Endodermal cell (in vitro differentiated cells): ENCODE results near the gene UBE2J1. TPM values are rescaled to one million over a fixed set of nuclear protein-coding genes. Genes with fewer than 3 reads are reported as not detected.
A peak's percentile ranks its signal among the peaks of the same experiment; 100 is the strongest.
"Not testable (repeated sequence)": the region's sequence is repeated elsewhere in the genome, so short reads cannot be mapped to it uniquely, and the experiment has no call there.

Source experiments
- DNase-seq: peaks from one replicate; pipeline ENCODE4 v3.0.0-alpha.2; 2017
- H3K27ac ChIP-seq: 2 replicates; pipeline ENCODE4 v1.5.1; 2013; ENCODE audit warnings: mild to moderate bottlenecking, low read depth, low read length, moderate library complexity
- H3K27me3 ChIP-seq: 2 replicates; pipeline ENCODE4 v1.6.1; 2013; ENCODE audit warnings: mild to moderate bottlenecking, low read length, moderate library complexity; ENCODE audit not compliant: insufficient read depth, control insufficient read depth, poor library complexity, severe bottlenecking
- H3K36me3 ChIP-seq: 2 replicates; pipeline ENCODE4 v1.7.0; 2013; ENCODE audit warnings: mild to moderate bottlenecking, low read length, moderate library complexity; ENCODE audit not compliant: control insufficient read depth, insufficient read depth
- H3K4me1 ChIP-seq: one replicate; pipeline ENCODE4 v1.7.0; 2013; ENCODE audit warnings: low read length; ENCODE audit not compliant: control insufficient read depth, insufficient read depth
- H3K4me3 ChIP-seq: 2 replicates; pipeline ENCODE4 v1.5.1; 2013; ENCODE audit warnings: mild to moderate bottlenecking, low read length, moderate library complexity
- H3K9ac ChIP-seq: 2 replicates; pipeline ENCODE4 v1.6.1; 2013; ENCODE audit warnings: mild to moderate bottlenecking, low read length, moderate library complexity; ENCODE audit not compliant: poor library complexity, severe bottlenecking; ENCODE audit errors: extremely low read depth
- H3K9me3 ChIP-seq: 2 replicates; pipeline ENCODE4 v1.6.1; 2013; ENCODE audit warnings: mild to moderate bottlenecking, low read length, moderate library complexity; ENCODE audit not compliant: control insufficient read depth
- H3K27ac Mint-ChIP-seq: 2 replicates; pipeline ENCODE4 v1.8.0; 2020; ENCODE audit warnings: mixed read lengths
- H3K27me3 Mint-ChIP-seq: 2 replicates; pipeline ENCODE4 v1.8.0; 2021; ENCODE audit warnings: mild to moderate bottlenecking, mixed read lengths; ENCODE audit not compliant: insufficient read depth
- H3K36me3 Mint-ChIP-seq: 2 replicates; pipeline ENCODE4 v1.8.0; 2020; ENCODE audit warnings: low read depth, mixed read lengths
- H3K4me1 Mint-ChIP-seq: 2 replicates; pipeline ENCODE4 v1.8.0; 2020; ENCODE audit warnings: mixed read lengths
- H3K4me3 Mint-ChIP-seq: 2 replicates; pipeline ENCODE4 v1.8.0; 2020; ENCODE audit warnings: mild to moderate bottlenecking, moderate library complexity, mixed read lengths
- H3K9me3 Mint-ChIP-seq: 2 replicates; pipeline ENCODE4 v1.8.0; 2020; ENCODE audit warnings: mild to moderate bottlenecking, mixed read lengths
- CTCF ChIP-seq: fragments of 200-600 bp; sonication (generic); conservative IDR thresholded peaks from 2 replicates; pipeline ENCODE4 v1.5.0; 2021; ENCODE audit warnings: antibody characterized with exemption, mild to moderate bottlenecking
- WGBS, 2 experiments: methylation state at CpG; one replicate each; pipeline versions ENCODE4 v1.1.5 to v1.1.7; 2013; ENCODE audit warnings: missing lambda C conversion rate in 2 of 2, mixed read lengths in 1 of 2; ENCODE audit not compliant: insufficient coverage in 1 of 2, insufficient read length in 1 of 2; 5-methylcytosine and 5-hydroxymethylcytosine counted together
- total RNA-seq, 2 donors: library from RNA; stranded (reverse); fragmentation: NEBNext Ultra II Directional in 1 of 2; extraction: Animal tissue kit (Norgen Biotek cat#: 25700) in 1 of 2; gene quantifications; 2 replicates in 1 of 2; 3 replicates in 1 of 2; pipeline ENCODE4 v1.2.1, GENCODE V29; 2021

Gene UBE2J1
- total RNA-seq, 2 donors from 2014 or later: 20.1 to 21.9 TPM

- Mint-ChIP-seq H3K27ac (no peak overlapping the region), H3K27me3 (peaks cover 5% of the 10 kb centered on the region), H3K9me3 (no peaks in the 10 kb centered on the region), H3K36me3 (no peaks in the 10 kb centered on the region), H3K4me3 (no peak overlapping the region), H3K4me1 (no peaks in the 10 kb centered on the region)
- Histone ChIP-seq H3K4me3 (no peak overlapping the region), H3K27ac (no peak overlapping the region), H3K9me3 (no peaks in the 10 kb centered on the region), H3K36me3 (no peaks in the 10 kb centered on the region), H3K9ac (no peak overlapping the region), H3K4me1 (no peaks in the 10 kb centered on the region), H3K27me3 (no peaks in the 10 kb centered on the region)
- no peak for TF ChIP-seq CTCF
- 98% methylated on average over 2 of the region's 2 CpGs; no CpG with 5 or more reads in 1 of the 2 experiments for WGBS, 2 experiments
- DNase-seq: no peak
These were observed 56.5 kb downstream of the UBE2J1 start for GRCh38 chr6:89295981-89296380.

DNA sequence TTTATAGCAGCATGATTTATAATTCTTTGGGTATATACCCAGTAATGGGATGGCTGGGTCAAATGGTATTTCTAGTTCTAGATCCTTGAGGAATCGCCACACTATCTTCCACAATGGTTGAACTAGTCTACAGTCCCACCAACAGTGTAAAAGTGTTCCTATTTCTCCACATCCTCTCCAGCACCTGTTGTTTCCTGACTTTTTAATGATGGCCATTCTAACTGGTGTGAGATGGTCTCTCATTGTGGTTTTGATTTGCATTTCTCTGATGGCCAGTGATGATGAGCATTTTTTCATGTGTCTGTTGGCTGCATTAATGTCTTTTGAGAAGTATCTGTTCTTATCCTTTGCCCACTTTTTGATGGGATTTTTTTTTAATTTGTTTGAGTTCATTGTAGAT, 57.4 kb downstream of the UBE2J1 start:
- H3K9me3 ChIP-seq, H3K4me1 Mint-ChIP-seq, H3K9me3 Mint-ChIP-seq, DNase-seq, H3K4me3 ChIP-seq, H3K4me1 ChIP-seq, H3K27me3 ChIP-seq, H3K9ac ChIP-seq, H3K27ac ChIP-seq, H3K36me3 ChIP-seq, H3K36me3 Mint-ChIP-seq, H3K27ac Mint-ChIP-seq, H3K4me3 Mint-ChIP-seq: not testable (repeated sequence)
- no CpG with 5 or more reads among the region's 1 CpG for WGBS, 2 experiments
- H3K27me3 Mint-ChIP-seq: peaks cover 10% of the 10 kb centered on the region

DNA sequence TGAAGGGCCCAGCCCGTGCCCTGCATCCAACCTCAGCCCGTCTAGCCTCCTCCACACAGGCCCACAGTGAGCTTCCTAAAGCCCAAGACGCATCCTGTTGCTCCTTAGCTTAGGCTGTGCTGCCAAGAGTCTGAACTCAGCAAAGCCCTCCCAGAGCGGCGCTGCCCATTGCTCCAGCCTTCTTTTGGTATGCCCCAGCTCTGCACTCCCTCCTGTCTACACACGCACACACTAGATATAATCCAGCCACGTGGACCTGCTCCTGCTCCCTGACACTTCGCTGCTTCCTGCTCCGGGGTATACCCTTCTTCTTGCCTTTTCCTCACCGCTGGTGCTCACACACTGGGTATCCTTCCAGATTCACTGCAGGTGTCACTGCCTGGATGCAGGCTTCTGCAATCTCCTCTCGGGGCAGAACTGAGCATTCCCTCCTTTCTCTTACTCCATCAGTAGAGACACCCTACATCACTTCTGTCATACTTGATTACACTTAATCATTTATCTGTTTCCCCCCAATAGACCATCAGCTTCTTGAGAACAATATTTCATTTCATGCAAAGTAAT, 61.2 kb downstream of the UBE2J1 start:
- H3K4me3 ChIP-seq: no peak overlapping the region
- 86 to 93% methylated on average over 9 to 11 of the region's 11 CpGs for WGBS, 2 experiments
- no peaks in the 10 kb centered on the region for H3K36me3 ChIP-seq
- H3K4me1 ChIP-seq: no peaks in the 10 kb centered on the region
- Mint-ChIP-seq H3K27ac (no peak overlapping the region), H3K36me3 (no peaks in the 10 kb centered on the region), H3K4me3 (no peak overlapping the region), H3K27me3 (peaks cover 14% of the 10 kb centered on the region), H3K4me1 (no peaks in the 10 kb centered on the region), H3K9me3 (no peaks in the 10 kb centered on the region)
- peak; percentile 46 for TF ChIP-seq CTCF
- no peaks in the 10 kb centered on the region for H3K27me3 ChIP-seq
- H3K9ac ChIP-seq: no peak overlapping the region
- no peak overlapping the region for H3K27ac ChIP-seq
- no peak for DNase-seq
- H3K9me3 ChIP-seq: no peaks in the 10 kb centered on the region
